Endothelial cell of umbilical vein (primary cell): ENCODE data around the gene NYAP1. TPM values are rescaled to one million over a fixed set of nuclear protein-coding genes. Genes with fewer than 3 reads are reported as not detected.

ENCODE experiments used
- BruUV-seq: library from RNA; stranded (reverse); fragments of 400-500 nt; replicated peaks from 2 replicates; lab custom pipeline; 2021; lab: Mats Ljungman, UMichigan
- CTCF ChIA-PET: fragments of 300-600, 350-600 bp; sonication (Branson Sonifier 250); formaldehyde crosslinking; loops from one replicate; lab custom pipeline; 2021; ENCODE audit warnings: antibody characterized with exemption, inconsistent platforms; lab: Charles Lee
- POLR2A ChIA-PET: fragments of 300-600, 350-600 bp; sonication (Branson Sonifier 250); formaldehyde crosslinking; loops from one replicate; lab custom pipeline; 2021; ENCODE audit warnings: antibody characterized with exemption, inconsistent platforms; lab: Charles Lee
- DNase-seq: peaks from one replicate; pipeline ENCODE4 v3.0.0-alpha.2; 2011; ENCODE audit warnings: low read depth, low spot score
- FAIRE-seq: peaks from 2 replicates; lab custom pipeline; 2011; peaks lifted over from hg19 to GRCh38; lab: Jason Lieb, UNC
- H2AFZ ChIP-seq: 2 replicates; pipeline ENCODE4 v1.6.0; 2012; ENCODE audit warnings: low read depth, low read length, control low read depth, inconsistent platforms
- H3K27ac ChIP-seq: 2 replicates; pipeline ENCODE4 v1.5.1; 2011; ENCODE audit warnings: low read depth, mild to moderate bottlenecking, control low read depth, low read length, moderate library complexity; ENCODE audit not compliant: insufficient read depth
- H3K27me3 ChIP-seq, 2 experiments: 2 replicates each; pipeline versions ENCODE4 v1.6.0 to v1.6.1; 2011; ENCODE audit warnings: low read length in 2 of 2, mixed read lengths in 1 of 2; ENCODE audit not compliant: control insufficient read depth in 2 of 2, insufficient read depth in 2 of 2
- H3K36me3 ChIP-seq, 2 experiments: 2 replicates in 1 of 2; 3 replicates in 1 of 2; pipeline ENCODE4 v1.5.1; 2011; ENCODE audit warnings: low read length in 2 of 2, mild to moderate bottlenecking in 1 of 2, moderate library complexity in 1 of 2; ENCODE audit not compliant: control insufficient read depth in 2 of 2, insufficient read depth in 2 of 2; ENCODE audit errors: extremely low read depth in 1 of 2
- H3K4me1 ChIP-seq: 3 replicates; pipeline ENCODE4 v1.5.1; 2011; ENCODE audit warnings: mild to moderate bottlenecking, low read length; ENCODE audit not compliant: control insufficient read depth, insufficient read depth; ENCODE audit errors: extremely low read depth
- H3K4me2 ChIP-seq: 2 replicates; pipeline ENCODE4 v1.6.1; 2011; ENCODE audit warnings: low read length, control low read depth, mixed read lengths; ENCODE audit not compliant: insufficient read depth
- H3K4me3 ChIP-seq, 3 experiments: fragments of 200-600 bp in 1 of 3; sonication (generic), shearing (Covaris generic) in 1 of 3; replicated peaks in 1 of 3; 2 replicates each; pipeline ENCODE4 v1.5.1; 2011 to 2016; ENCODE audit warnings: control low read depth in 3 of 3, low read length in 3 of 3, mild to moderate bottlenecking in 2 of 3, inconsistent platforms in 1 of 3, low read depth in 1 of 3, moderate library complexity in 1 of 3; ENCODE audit not compliant: insufficient read depth in 1 of 3
- H3K79me2 ChIP-seq: 2 replicates; pipeline ENCODE4 v1.6.0; 2012; ENCODE audit warnings: low read length, inconsistent platforms; ENCODE audit not compliant: control insufficient read depth, insufficient read depth
- H3K9ac ChIP-seq: replicated peaks from 2 replicates; pipeline ENCODE3; 2011; ENCODE audit warnings: low read length, control low read depth; ENCODE audit not compliant: insufficient read depth; ENCODE audit errors: extremely low read depth
- H3K9me1 ChIP-seq: replicated peaks from 3 replicates; pipeline ENCODE4 v1.6.0; 2011; ENCODE audit warnings: mild to moderate bottlenecking, low read length; ENCODE audit not compliant: control insufficient read depth, insufficient read depth; ENCODE audit errors: extremely low read depth
- H3K9me3 ChIP-seq: replicated peaks from 2 replicates; pipeline ENCODE4 v1.5.1; 2012; ENCODE audit warnings: low read length, inconsistent platforms; ENCODE audit not compliant: control insufficient read depth, insufficient read depth
- H4K20me1 ChIP-seq: replicated peaks from 2 replicates; pipeline ENCODE3; 2011; ENCODE audit warnings: mild to moderate bottlenecking, low read length; ENCODE audit not compliant: control insufficient read depth, insufficient read depth; ENCODE audit errors: extremely low read depth
- CTCF ChIP-seq, 2 donors: IDR thresholded peaks; 1 replicate in 1 of 2; 2 replicates in 1 of 2; pipeline ENCODE4 v1.5.1; 2011; ENCODE audit warnings: low read length in 2 of 2, mild to moderate bottlenecking in 2 of 2, moderate library complexity in 2 of 2, control low read depth in 1 of 2, inconsistent platforms in 1 of 2, low read depth in 1 of 2; ENCODE audit not compliant: insufficient read depth in 1 of 2; ENCODE audit errors: extremely low read depth in 1 of 2
- EZH2 ChIP-seq: IDR thresholded peaks from 2 replicates; pipeline ENCODE4 v1.6.1; 2012; ENCODE audit warnings: borderline replicate concordance, low read depth, mild to moderate bottlenecking, moderate library complexity, low read length, inconsistent platforms; ENCODE audit not compliant: severe bottlenecking
- FOS ChIP-seq: IDR thresholded peaks from 2 replicates; pipeline ENCODE4 v1.6.1; 2011; ENCODE audit warnings: mild to moderate bottlenecking, low read length, moderate library complexity, borderline replicate concordance; ENCODE audit not compliant: insufficient read depth
- GATA2 ChIP-seq: IDR thresholded peaks from 2 replicates; pipeline ENCODE4 v1.7.0; 2011; ENCODE audit warnings: low read depth, mild to moderate bottlenecking, moderate library complexity, mixed read lengths, low read length; ENCODE audit not compliant: insufficient read length, insufficient read depth
- JUN ChIP-seq: IDR thresholded peaks from 2 replicates; pipeline ENCODE4 v1.6.1; 2011; ENCODE audit warnings: borderline replicate concordance, low read depth; ENCODE audit not compliant: insufficient read length, insufficient read depth
- MAX ChIP-seq: IDR thresholded peaks from 2 replicates; pipeline ENCODE4 v1.6.1; 2011; ENCODE audit not compliant: insufficient read depth, insufficient read length
- MYC ChIP-seq: IDR thresholded peaks from one replicate; pipeline ENCODE4 v1.6.1; 2011; ENCODE audit warnings: mild to moderate bottlenecking, low read depth, low read length
- POLR2A ChIP-seq: IDR thresholded peaks from 2 replicates; pipeline ENCODE4 v1.6.1; 2012; ENCODE audit warnings: low read depth, mild to moderate bottlenecking, control low read depth, low read length
- POLR2AphosphoS5 ChIP-seq: IDR thresholded peaks from 2 replicates; pipeline ENCODE4 v1.6.1; 2012; ENCODE audit warnings: low read depth, mild to moderate bottlenecking, control low read depth, low read length, moderate library complexity; ENCODE audit not compliant: insufficient read depth
- dilution Hi-C: fragments of 300-500 bp; cut with MboI; formaldehyde crosslinking; loops from one replicate; pipeline ENCODE4 v1.15.0; 2019; ENCODE audit warnings: low sequenced_read_pairs; ENCODE audit not compliant: extremely low pct_ligation_motif_present
- intact Hi-C: fragments of 100-400 bp; cut with micrococcal nuclease; formaldehyde crosslinking; loops from one replicate; pipeline ENCODE4 v1.10.0; 2022
- polyA plus RNA-seq, 4 experiments: library from polyadenylated mRNA; depleted of rRNA in 3 of 4; stranded (reverse) in 3 of 4; unstranded in 1 of 4; fragments of >200 nt; gene quantifications; 2 replicates each; pipeline versions ENCODE4 v1.2.1 to v1.2.3, GENCODE V29; 2011 to 2012; ENCODE audit warnings: missing spikeins in 1 of 4
- total RNA-seq: library from RNA; stranded (reverse); gene quantifications from 2 replicates; pipeline ENCODE4 v1.2.3, GENCODE V29; 2021

NYAP1 gene
- total and polyA plus RNA-seq, 2 donors (not counting 3 experiments of a cell fraction or from before 2014, with no cell fraction given) = 0.37 to 2.8 TPM

- no peaks in the 10 kb centered on the region for H4K20me1 ChIP-seq
- BruUV-seq = no TSS peak
- H3K4me1 ChIP-seq = peaks cover 11% of the 10 kb centered on the region
- ChIA-PET CTCF (interaction anchor here (1.7 kb wide), 1 partner anchor 71 kb away, joined by 8 read pairs; no protein-coding TSS in a partner anchor), POLR2A (no interaction called here)
- no peaks in the 10 kb centered on the region for H3K9me1 ChIP-seq
- DNase-seq (no peak), FAIRE-seq (no peak)
- no peak overlapping the region for H3K4me2 ChIP-seq
- no peak overlapping the region for H3K9ac ChIP-seq
- TF ChIP-seq MYC (no peak), GATA2 (no peak), MAX (no peak), JUN (no peak), FOS (no peak), CTCF (IDR thresholded peaks at IDR 0.05; ENCODE audit: extremely low read depth in 1 of 2, insufficient read depth in 1 of 2, low read depth in 1 of 2, low read length in 2 of 2) (no peak), POLR2A (no peak), EZH2 (no peak), POLR2AphosphoS5 (no peak)
- H3K36me3 ChIP-seq = no peaks in the 10 kb centered on the region
- H3K4me3 ChIP-seq = no peak overlapping the region
- no peak overlapping the region for H2AFZ ChIP-seq
- H3K9me3 ChIP-seq = no peaks in the 10 kb centered on the region
- dilution Hi-C loops = no loop called here
- no peaks in the 10 kb centered on the region for H3K27me3 ChIP-seq
- H3K27ac ChIP-seq = no peak overlapping the region
- H3K79me2 ChIP-seq = no peaks in the 10 kb centered on the region
- intact Hi-C loops = no loop called here
Observed at GRCh38 chr7:100488333-100489095, 4.8 kb downstream of the NYAP1 start.
